Brain microvascular endothelial cell (primary cell): ENCODE measurements around the gene MBNL1.

Source experiments
- DNase-seq: peaks from one replicate; pipeline ENCODE4 v3.0.0-alpha.2; 2020
- H3K27ac ChIP-seq: fragments of 250-450 bp; sonication (Bioruptor Pico); 2 replicates; pipeline ENCODE4 v1.5.1; 2020; ENCODE audit warnings: mild to moderate bottlenecking, moderate library complexity
- H3K27me3 ChIP-seq: fragments of 250-450 bp; sonication (Bioruptor Pico); replicated peaks from 2 replicates; pipeline ENCODE4 v1.5.1; 2020; ENCODE audit warnings: mild to moderate bottlenecking
- H3K36me3 ChIP-seq: fragments of 250-450 bp; sonication (Bioruptor Pico); replicated peaks from 2 replicates; pipeline ENCODE4 v1.5.1; 2020; ENCODE audit warnings: mild to moderate bottlenecking
- H3K4me3 ChIP-seq: 2 replicates; pipeline ENCODE4 v1.5.1; 2011; ENCODE audit warnings: low read depth, mild to moderate bottlenecking, control low read depth, low read length, moderate library complexity
- in situ Hi-C: cut with HindIII; loops from 2 replicates; pipeline ENCODE4 v1.10.0; 2017; ENCODE audit warnings: low sequenced_read_pairs, low pct_ligation_motif_present
- TF ChIP-seq, protein P1 (sequence below): IDR thresholded peaks from 2 replicates; pipeline ENCODE4 v1.5.1; 2011; ENCODE audit warnings: low read depth, mild to moderate bottlenecking, moderate library complexity, low read length, control low read depth, inconsistent platforms; ENCODE audit errors: missing control alignments

MBNL1 gene

DNA sequence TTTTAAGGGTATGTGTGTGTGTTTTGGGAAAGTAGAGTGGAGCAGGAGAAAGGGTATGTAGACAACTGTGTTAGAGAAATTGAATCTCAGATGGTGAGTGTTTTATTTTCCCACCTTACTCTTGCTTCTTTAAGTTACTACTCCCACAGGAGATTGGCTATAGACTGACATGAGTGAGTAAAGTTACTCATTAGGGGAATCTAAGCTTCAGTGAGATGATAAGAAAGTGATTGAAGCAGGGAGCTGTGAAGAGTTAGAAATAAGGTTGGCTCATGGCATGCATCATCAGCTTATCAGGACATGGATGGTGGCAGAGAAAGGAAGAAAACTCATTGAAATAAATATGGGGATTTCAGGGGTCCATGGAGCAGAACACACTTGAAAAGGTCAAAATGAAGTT, 88.9 kb downstream of the MBNL1 start:
- Histone ChIP-seq H3K36me3 (no peaks in the 10 kb centered on the region), H3K27ac (no peak overlapping the region)
- TF ChIP-seq, protein P1, sequence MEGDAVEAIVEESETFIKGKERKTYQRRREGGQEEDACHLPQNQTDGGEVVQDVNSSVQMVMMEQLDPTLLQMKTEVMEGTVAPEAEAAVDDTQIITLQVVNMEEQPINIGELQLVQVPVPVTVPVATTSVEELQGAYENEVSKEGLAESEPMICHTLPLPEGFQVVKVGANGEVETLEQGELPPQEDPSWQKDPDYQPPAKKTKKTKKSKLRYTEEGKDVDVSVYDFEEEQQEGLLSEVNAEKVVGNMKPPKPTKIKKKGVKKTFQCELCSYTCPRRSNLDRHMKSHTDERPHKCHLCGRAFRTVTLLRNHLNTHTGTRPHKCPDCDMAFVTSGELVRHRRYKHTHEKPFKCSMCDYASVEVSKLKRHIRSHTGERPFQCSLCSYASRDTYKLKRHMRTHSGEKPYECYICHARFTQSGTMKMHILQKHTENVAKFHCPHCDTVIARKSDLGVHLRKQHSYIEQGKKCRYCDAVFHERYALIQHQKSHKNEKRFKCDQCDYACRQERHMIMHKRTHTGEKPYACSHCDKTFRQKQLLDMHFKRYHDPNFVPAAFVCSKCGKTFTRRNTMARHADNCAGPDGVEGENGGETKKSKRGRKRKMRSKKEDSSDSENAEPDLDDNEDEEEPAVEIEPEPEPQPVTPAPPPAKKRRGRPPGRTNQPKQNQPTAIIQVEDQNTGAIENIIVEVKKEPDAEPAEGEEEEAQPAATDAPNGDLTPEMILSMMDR: no peak

DNA sequence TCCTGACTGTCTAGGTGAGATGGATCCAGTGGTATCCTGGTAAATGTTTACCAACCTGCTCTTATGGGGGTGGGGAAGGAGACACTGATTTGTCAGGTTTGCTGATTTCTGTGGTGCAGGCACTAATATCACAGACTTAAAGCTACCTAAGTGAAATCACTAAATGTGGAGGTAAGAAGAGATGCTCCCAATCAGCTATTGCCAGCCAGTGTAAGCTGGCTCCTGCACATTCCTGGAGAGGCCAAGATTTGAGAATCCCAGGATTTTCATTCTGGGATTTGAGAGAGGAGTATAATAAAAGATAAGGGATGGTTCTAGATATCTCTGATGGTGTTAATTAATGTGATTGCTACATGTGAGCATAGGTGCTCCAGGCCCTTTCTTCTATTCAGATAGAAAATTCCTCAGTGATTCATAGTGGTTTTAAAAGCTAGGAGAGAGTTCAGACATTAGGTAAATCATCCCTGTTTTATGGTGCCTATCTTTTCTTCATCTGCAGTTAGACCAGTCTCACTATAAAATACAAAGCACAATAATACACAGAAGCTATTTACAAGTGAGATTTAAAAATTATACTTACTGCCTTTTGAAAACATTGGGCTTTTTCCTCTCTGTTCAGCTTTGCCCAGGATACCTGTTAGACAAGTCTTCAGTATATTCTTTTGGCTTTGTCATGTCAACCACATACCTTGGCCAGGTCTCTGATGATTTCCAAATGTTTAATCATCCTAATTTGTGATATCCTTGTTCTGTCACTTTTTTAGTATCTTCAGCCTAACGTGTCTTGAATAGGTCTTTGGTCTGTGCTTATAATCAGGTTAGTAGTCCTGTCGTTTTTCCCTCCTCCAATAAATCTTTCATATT, 90.9 kb downstream of the MBNL1 start:
- TF ChIP-seq, protein P1: no peak
- DNase-seq: no peak
- in situ Hi-C loops: no loop called here

More for the DNA sequence above, 88.9 kb downstream of the MBNL1 start:
- in situ Hi-C loops: no loop called here
- Histone ChIP-seq H3K27me3 (no peaks in the 10 kb centered on the region), H3K4me3 (no peak overlapping the region)
- DNase-seq: no peak

DNA sequence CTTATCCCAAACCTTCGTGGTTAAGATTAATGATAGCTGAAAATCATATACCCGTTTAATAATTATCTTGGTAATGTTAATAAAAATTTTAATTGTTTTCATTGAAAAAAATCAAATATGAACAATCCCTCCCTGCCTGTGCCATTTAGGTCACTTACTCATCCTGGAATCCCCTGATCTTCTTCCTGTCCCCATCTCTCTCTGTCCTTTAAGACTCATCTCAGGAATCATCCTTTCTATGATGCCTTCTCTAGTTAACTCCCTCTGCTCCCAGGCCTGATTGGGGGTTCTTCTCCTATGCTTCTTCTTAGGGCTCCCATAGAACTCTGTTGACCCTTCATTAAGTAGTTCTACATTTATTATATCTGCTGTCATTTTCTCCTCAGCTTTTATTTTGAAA, 91.6 kb downstream of the MBNL1 start:
- no peak for DNase-seq
- no peak overlapping the region for H3K27ac ChIP-seq
- no peaks in the 10 kb centered on the region for H3K36me3 ChIP-seq
- TF ChIP-seq, protein P1: no peak
- no peaks in the 10 kb centered on the region for H3K27me3 ChIP-seq
- in situ Hi-C loops: no loop called here
- no peak overlapping the region for H3K4me3 ChIP-seq

More for the DNA sequence above, 90.9 kb downstream of the MBNL1 start:
- Histone ChIP-seq H3K27me3 (no peaks in the 10 kb centered on the region), H3K4me3 (no peak overlapping the region), H3K27ac (no peak overlapping the region), H3K36me3 (no peaks in the 10 kb centered on the region)

DNA sequence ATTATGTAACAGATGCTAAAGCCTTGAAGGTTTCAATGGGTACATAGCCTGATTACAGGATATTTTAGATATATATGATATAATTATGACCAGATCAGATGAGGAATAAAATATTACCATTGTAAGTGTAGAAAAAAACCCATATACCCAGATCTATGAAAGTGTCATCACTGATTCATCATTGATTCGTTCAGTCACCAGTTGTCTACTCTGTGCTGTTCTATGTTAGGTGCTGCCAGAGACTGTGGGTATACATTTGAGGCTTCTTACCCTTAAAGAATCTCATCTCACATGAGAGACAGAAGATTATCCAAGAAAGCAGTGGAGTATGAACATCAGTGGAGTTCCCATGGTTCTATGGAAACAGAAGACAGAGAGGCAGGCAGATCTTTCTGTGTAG, 92.2 kb downstream of the MBNL1 start:
- no peaks in the 10 kb centered on the region for H3K27me3 ChIP-seq
- DNase-seq: no peak
- no peak overlapping the region for H3K4me3 ChIP-seq
- TF ChIP-seq, protein P1: no peak
- in situ Hi-C loops: no loop called here
- no peak overlapping the region for H3K27ac ChIP-seq
- no peaks in the 10 kb centered on the region for H3K36me3 ChIP-seq

DNA sequence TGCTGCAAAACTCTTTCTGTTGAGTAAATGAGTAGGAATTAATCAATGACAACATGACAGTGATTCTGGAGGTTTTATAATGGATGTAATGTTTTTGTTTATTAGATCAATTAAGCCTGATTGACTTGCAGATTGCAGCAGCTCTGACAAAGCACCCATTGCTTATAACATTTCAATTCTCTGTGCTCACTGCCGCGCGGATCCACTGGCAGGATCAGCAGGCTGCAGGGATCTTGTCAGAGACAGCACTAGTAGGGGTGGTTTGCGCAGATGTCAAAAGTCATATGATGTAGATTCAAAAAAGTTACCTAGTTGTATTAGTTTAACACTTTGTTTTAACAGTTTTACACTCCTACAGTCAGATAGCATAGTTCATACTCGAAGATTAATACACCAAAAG, 93.4 kb downstream of the MBNL1 start:
- in situ Hi-C loops: no loop called here
- TF ChIP-seq, protein P1: no peak
- Histone ChIP-seq H3K36me3 (no peaks in the 10 kb centered on the region), H3K27me3 (no peaks in the 10 kb centered on the region), H3K4me3 (no peak overlapping the region), H3K27ac (no peak overlapping the region)
- DNase-seq: no peak

DNA sequence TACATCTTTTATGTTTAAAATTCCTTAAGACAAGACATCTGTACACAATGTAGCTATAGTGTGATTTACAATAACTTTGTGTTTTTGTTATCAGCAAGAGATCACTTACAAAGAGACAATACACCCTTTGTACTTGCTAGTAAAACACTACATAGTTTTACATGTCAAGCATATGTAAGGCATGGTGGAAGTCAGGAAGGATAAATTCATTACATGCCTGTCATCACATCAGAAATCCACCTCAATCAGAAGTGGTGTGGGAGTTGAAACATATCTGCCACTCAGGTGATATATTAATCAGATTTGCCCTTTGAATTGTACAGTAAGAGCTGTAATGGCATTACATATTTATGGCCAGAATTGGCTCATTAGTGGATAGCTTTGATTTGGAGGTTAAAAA, 95.5 kb downstream of the MBNL1 start:
- TF ChIP-seq, protein P1: no peak
- Histone ChIP-seq H3K27me3 (no peaks in the 10 kb centered on the region), H3K36me3 (no peaks in the 10 kb centered on the region), H3K27ac (no peak overlapping the region), H3K4me3 (no peak overlapping the region)
- no peak for DNase-seq
- in situ Hi-C loops: no loop called here
